ENCODE measurements around the gene MAP4K1. TPM values are rescaled to one million over a fixed set of nuclear protein-coding genes. Genes with fewer than 3 reads are reported as not detected.
"Not testable (repeated sequence)": the region's sequence is repeated elsewhere in the genome, so short reads cannot be mapped to it uniquely, and the experiment has no call there.

Gene MAP4K1
- total and polyA plus RNA-seq, 5 experiments from 2014 or later, result 85.0 to 228 (median 113) TPM

- Mint-ChIP-seq H3K4me1 (peaks cover 11 to 35% (median 30%) of the 10 kb centered on the region in 4 donors), H3K4me3 (peak overlapping the region in 7 of 10 donors; percentile 2 to 64 (median 50)), H3K9me3 (no peaks in the 10 kb centered on the region), H3K36me3 (peaks cover 3 to 41% (median 11%) of the 10 kb centered on the region in 3 donors), H3K27ac (peak overlapping the region in 7 of 10 donors; percentile 3 to 88 (median 64)), H3K27me3 (no peaks in the 10 kb centered on the region)
- peak; percentile 42 to 83 (median 69) for DNase-seq
- POLR2A ChIA-PET, result interaction anchor here (0.5 to 2.0 kb wide), 5 partner anchors 12 to 232 kb away, joined by 3 to 11 read pairs (median 8); partner anchors contain the start of genes ACTN4, EIF3K and FAM98C
- peak; percentile 27 to 34 for ATAC-seq
Measured at GRCh38 chr19:38634757-38635482, 17.2 kb upstream of the MAP4K1 start.

- no peaks in the 10 kb centered on the region for H3K9me3 Mint-ChIP-seq
- H3K36me3 Mint-ChIP-seq, result peaks cover 3 to 64% (median 14%) of the 10 kb centered on the region in 3 donors
- peaks cover 11 to 34% (median 30%) of the 10 kb centered on the region in 4 donors for H3K4me1 Mint-ChIP-seq
- ATAC-seq (no peak), DNase-seq (no peak)
- H3K4me3 Mint-ChIP-seq, result no peak overlapping the region
- H3K27ac Mint-ChIP-seq, result peak overlapping the region in 1 of 10 donors; percentile 86
- no peaks in the 10 kb centered on the region for H3K27me3 Mint-ChIP-seq
- POLR2A ChIA-PET, result interaction anchor here (0.7 kb wide), 1 partner anchor 9 kb away, joined by 6 read pairs; no protein-coding TSS in a partner anchor
Measured at GRCh38 chr19:38632476-38633213, 14.9 kb upstream of the MAP4K1 start.

- H3K27ac Mint-ChIP-seq, ATAC-seq, H3K27me3 Mint-ChIP-seq, H3K9me3 Mint-ChIP-seq, H3K4me3 Mint-ChIP-seq, POLR2A ChIA-PET, DNase-seq: not testable (repeated sequence)
- Mint-ChIP-seq H3K4me1 (peaks cover 10 to 27% (median 25%) of the 10 kb centered on the region in 4 donors), H3K36me3 (peaks cover 3 to 70% (median 16%) of the 10 kb centered on the region in 3 donors)
Measured at GRCh38 chr19:38631811-38632475, 14.2 kb upstream of the MAP4K1 start.

- H3K9me3 Mint-ChIP-seq, POLR2A ChIA-PET, ATAC-seq, H3K27me3 Mint-ChIP-seq, DNase-seq, H3K4me3 Mint-ChIP-seq: not testable (repeated sequence)
- H3K36me3 Mint-ChIP-seq, result peaks cover 3 to 74% (median 18%) of the 10 kb centered on the region in 3 donors
- peak overlapping the region in 1 of 10 donors; percentile 62 for H3K27ac Mint-ChIP-seq
- H3K4me1 Mint-ChIP-seq, result peaks cover 7 to 21% (median 19%) of the 10 kb centered on the region in 4 donors
Measured at GRCh38 chr19:38631301-38631700, 13.5 kb upstream of the MAP4K1 start.

- H3K27ac Mint-ChIP-seq, result peak overlapping the region in 2 of 10 donors; percentile 39 to 67
- H3K36me3 Mint-ChIP-seq, result peaks cover under 1 to 87% (median 17%) of the 10 kb centered on the region in 3 donors
- H3K9me3 Mint-ChIP-seq, result no peaks in the 10 kb centered on the region
- no peak for DNase-seq
- no peak overlapping the region for H3K4me3 Mint-ChIP-seq
- no peak for ATAC-seq
- H3K27me3 Mint-ChIP-seq, result no peaks in the 10 kb centered on the region
- POLR2A ChIA-PET, result no interaction called here
- peaks cover 3 to 9% (median 4%) of the 10 kb centered on the region in 4 donors for H3K4me1 Mint-ChIP-seq
Measured at GRCh38 chr19:38629568-38629967, 11.8 kb upstream of the MAP4K1 start.

GRCh38 chr19:38626401-38626800 lies 8.6 kb upstream of the MAP4K1 start:
- H3K4me1 Mint-ChIP-seq, result peaks cover 0 to 5% (median 2%) of the 10 kb centered on the region in 4 donors
- peak overlapping the region in 1 of 10 donors; percentile 56 for H3K27ac Mint-ChIP-seq
- POLR2A ChIA-PET, result interaction anchor here (0.5 kb wide), 1 partner anchor 176 kb away, joined by 3 read pairs; no protein-coding TSS in a partner anchor
- ATAC-seq (no peak), DNase-seq (peak in 1 of 10 donors; percentile 21)
- H3K9me3 Mint-ChIP-seq, result no peaks in the 10 kb centered on the region
- no peak overlapping the region for H3K4me3 Mint-ChIP-seq
- no peaks in the 10 kb centered on the region for H3K27me3 Mint-ChIP-seq
- peaks cover 0 to 97% (median 27%) of the 10 kb centered on the region in 3 donors for H3K36me3 Mint-ChIP-seq

DNA sequence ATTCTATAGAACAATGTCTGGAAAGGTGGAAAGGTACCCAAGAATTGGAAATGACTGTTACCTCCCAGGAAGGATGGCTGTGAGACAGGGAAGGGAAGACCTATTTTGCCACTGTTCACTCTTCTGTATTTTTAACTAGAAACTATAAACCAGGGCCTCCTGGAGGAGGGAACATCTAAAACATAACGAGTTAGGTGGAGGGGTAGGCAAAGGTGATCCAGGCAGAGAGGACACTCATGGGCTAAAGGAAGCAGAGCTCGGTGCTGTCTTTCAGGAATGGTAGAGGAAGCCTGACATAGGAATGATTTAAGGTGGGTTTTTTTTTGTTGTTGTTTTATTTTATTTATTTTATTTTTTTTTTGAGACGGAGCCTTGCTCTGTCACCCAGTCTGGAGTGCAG lies 7.1 kb upstream of the MAP4K1 start:
- no peak overlapping the region for H3K4me3 Mint-ChIP-seq
- POLR2A ChIA-PET, result no interaction called here
- no peak for ATAC-seq

GRCh38 chr19:38619361-38620174 lies 1.8 kb upstream of the MAP4K1 start:
- peak overlapping the region; percentile 97 to 100 (median 99) for H3K27ac Mint-ChIP-seq
- ATAC-seq, result no peak
- POLR2A ChIA-PET, result interaction anchor here (0.9 to 2.6 kb wide), 21 partner anchors 8 to 1215 kb away, joined by 3 to 18 read pairs (median 5); partner anchors contain the start of genes ACTN4, CATSPERG, DYRK1B and ECH1
- H3K4me1 Mint-ChIP-seq, result peaks cover 33 to 56% (median 43%) of the 10 kb centered on the region in 4 donors
- peaks cover 5 to 64% (median 21%) of the 10 kb centered on the region in 3 donors for H3K36me3 Mint-ChIP-seq
- DNase-seq, result no peak
- no peaks in the 10 kb centered on the region for H3K27me3 Mint-ChIP-seq
- H3K4me3 Mint-ChIP-seq, result peak overlapping the region; percentile 97 to 100 (median 99)
- no peaks in the 10 kb centered on the region for H3K9me3 Mint-ChIP-seq

More for the DNA sequence above, 7.1 kb upstream of the MAP4K1 start:
- Mint-ChIP-seq H3K27me3 (no peaks in the 10 kb centered on the region), H3K36me3 (peaks cover 0 to 90% (median 23%) of the 10 kb centered on the region in 3 donors), H3K27ac (no peak overlapping the region), H3K9me3 (no peaks in the 10 kb centered on the region), H3K4me1 (peaks cover 6 to 11% (median 7%) of the 10 kb centered on the region in 4 donors)
- no peak for DNase-seq

- no peaks in the 10 kb centered on the region for H3K9me3 Mint-ChIP-seq
- peak within 1 kb of the TSS; percentile 97 to 100 (median 99) for H3K27ac Mint-ChIP-seq
- H3K4me1 Mint-ChIP-seq, result peaks cover 33 to 60% (median 48%) of the 10 kb centered on the region in 4 donors
- H3K36me3 Mint-ChIP-seq, result peaks cover 5 to 64% (median 16%) of the 10 kb centered on the region in 3 donors
- DNase-seq (peak; percentile 92 to 98 (median 96)), ATAC-seq (peak; percentile 67 to 69)
- POLR2A ChIA-PET, result interaction anchor here (0.6 to 2.6 kb wide), 27 partner anchors 9 to 1215 kb away, joined by 3 to 18 read pairs (median 5); partner anchors contain the start of genes ACTN4, CATSPERG, DYRK1B and ECH1
- H3K27me3 Mint-ChIP-seq, result no peaks in the 10 kb centered on the region
- peak within 1 kb of the TSS; percentile 97 to 100 (median 99) for H3K4me3 Mint-ChIP-seq
Measured at GRCh38 chr19:38618590-38619360, 1.0 kb upstream of the MAP4K1 start, which contains the start of gene EIF3K. EIF3K (plus strand) TSS chr19:38619188; CDS start chr19:38619269, 81 bp downstream.

DNA sequence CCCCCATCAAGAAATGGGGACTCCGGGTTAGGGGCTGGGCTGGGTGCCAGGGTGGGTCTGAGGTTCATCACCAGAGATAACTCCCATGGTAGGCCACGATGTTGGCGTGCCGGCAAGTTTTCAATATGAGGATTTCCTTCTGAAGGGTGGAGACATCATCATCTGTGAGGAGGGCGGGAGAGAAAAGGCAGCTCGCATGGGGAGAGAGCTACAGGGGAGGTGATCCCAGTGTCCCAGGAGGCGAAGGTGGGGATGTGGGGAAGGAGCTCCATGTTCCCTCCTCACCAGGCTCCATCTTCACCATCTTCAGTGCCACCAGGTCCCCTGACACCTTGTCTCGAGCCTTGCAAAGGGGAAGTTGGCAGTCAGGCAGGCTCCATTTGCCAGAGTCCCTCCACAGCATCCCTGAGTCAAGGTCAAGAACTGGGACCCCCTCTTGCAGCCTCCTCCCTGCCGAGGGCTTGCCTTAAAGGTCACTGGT lies 430 bp downstream of the MAP4K1 start:
- Mint-ChIP-seq H3K27ac (peak overlapping the region; percentile 97 to 100 (median 99)), H3K4me1 (peaks cover 42 to 68% (median 57%) of the 10 kb centered on the region in 4 donors), H3K4me3 (peak overlapping the region; percentile 97 to 100 (median 99)), H3K36me3 (peaks cover 9 to 64% (median 14%) of the 10 kb centered on the region in 3 donors), H3K27me3 (no peaks in the 10 kb centered on the region), H3K9me3 (no peaks in the 10 kb centered on the region)
- ATAC-seq (peak in 1 of 2 donors; percentile 1), DNase-seq (peak in 3 of 10 donors; percentile 9 to 16 (median 12))
- POLR2A ChIA-PET, result interaction anchor here (1.8 to 2.6 kb wide), 7 partner anchors 18 to 313 kb away, joined by 5 to 18 read pairs (median 11); partner anchors contain the start of genes FAM98C, MRPS12, PSMD8 and SARS2

All from naive thymus-derived CD8-positive, alpha-beta T cell (primary cell).